Left hindlimb (tissue), 1 donor: ENCODE data around the gene LIN28A.

Experiments used
- DNase-seq: peaks from one replicate; pipeline ENCODE4 v3.0.0-alpha.2; 2018

The LIN28A gene

GRCh38 chr1:26438041-26438440, 27.4 kb downstream of the LIN28A start:
- DNase-seq, result no peak

- DNase-seq, result no peak
Measured at GRCh38 chr1:26440259-26440658, 29.6 kb downstream of the LIN28A start.

- no peak for DNase-seq
Measured at GRCh38 chr1:26449868-26450267, 39.3 kb downstream of the LIN28A start.

GRCh38 chr1:26450908-26451307, 40.3 kb downstream of the LIN28A start:
- no peak for DNase-seq

- DNase-seq, result no peak
Measured at GRCh38 chr1:26452459-26453183, 42.0 kb downstream of the LIN28A start.

GRCh38 chr1:26459148-26459547, 48.5 kb downstream of the LIN28A start:
- no peak for DNase-seq

GRCh38 chr1:26459573-26460031, 49.0 kb downstream of the LIN28A start:
- DNase-seq, result no peak

- no peak for DNase-seq
Measured at GRCh38 chr1:26468911-26469310, 58.3 kb downstream of the LIN28A start.

- no peak for DNase-seq
Measured at GRCh38 chr1:26469558-26469957, 58.9 kb downstream of the LIN28A start.

- DNase-seq, result no peak
Measured at GRCh38 chr1:26470878-26471497, 60.4 kb downstream of the LIN28A start.

- DNase-seq, result peak; percentile 68
Measured at GRCh38 chr1:26471498-26472319, 61.1 kb downstream of the LIN28A start.

GRCh38 chr1:26472320-26472900, 61.8 kb downstream of the LIN28A start, which contains the start of gene HMGN2:
Gene HMGN2 (plus strand): TSS chr1:26472440. CDS start chr1:26472613, 173 bp downstream.
- peak; percentile 95 for DNase-seq

- DNase-seq, result peak; percentile 95
Measured at GRCh38 chr1:26472901-26473845, 62.6 kb downstream of the LIN28A start.

GRCh38 chr1:26474818-26475217, 64.2 kb downstream of the LIN28A start:
- DNase-seq, result no peak

GRCh38 chr1:26475989-26476388, 65.4 kb downstream of the LIN28A start:
- DNase-seq, result no peak

- DNase-seq, result no peak
Measured at GRCh38 chr1:26476958-26477357, 66.3 kb downstream of the LIN28A start.

- DNase-seq, result no peak
Measured at GRCh38 chr1:26477446-26478152, 67.0 kb downstream of the LIN28A start.

GRCh38 chr1:26478159-26478558, 67.5 kb downstream of the LIN28A start:
- DNase-seq, result no peak

GRCh38 chr1:26478988-26479387, 68.4 kb downstream of the LIN28A start:
- DNase-seq, result no peak
